ENCODE data around the gene DDX54.
A peak's percentile ranks its signal among the peaks of the same experiment; 100 is the strongest.

The DDX54 gene

GRCh38 chr12:113194971-113195391 is 9.7 kb upstream of the DDX54 start:
- no peak overlapping the region for H3K27ac ChIP-seq
- no peak for TF ChIP-seq CTCF (conservative IDR thresholded peaks at IDR 0.05)

GRCh38 chr12:113191227-113191626 is 5.9 kb upstream of the DDX54 start:
- no peak overlapping the region for H3K27ac ChIP-seq
- TF ChIP-seq CTCF (conservative IDR thresholded peaks at IDR 0.05), result no peak

GRCh38 chr12:113190761-113191160 is 5.5 kb upstream of the DDX54 start:
- H3K27ac ChIP-seq, result no peak overlapping the region

GRCh38 chr12:113189361-113189760 is 4.1 kb upstream of the DDX54 start:
- TF ChIP-seq CTCF (conservative IDR thresholded peaks at IDR 0.05), result no peak
- no peak overlapping the region for H3K27ac ChIP-seq

More at GRCh38 chr12:113190761-113191160, 5.5 kb upstream of the DDX54 start:
- no peak for TF ChIP-seq CTCF (conservative IDR thresholded peaks at IDR 0.05)

GRCh38 chr12:113186666-113187325 is 1.5 kb upstream of the DDX54 start:
- peak overlapping the region; percentile 97 for H3K27ac ChIP-seq
- TF ChIP-seq CTCF (conservative IDR thresholded peaks at IDR 0.05), result no peak

- peak overlapping the region; percentile 97 for H3K27ac ChIP-seq
- TF ChIP-seq CTCF (conservative IDR thresholded peaks at IDR 0.05), result no peak
Measured at GRCh38 chr12:113186033-113186365, 721 bp upstream of the DDX54 start.

GRCh38 chr12:113184900-113185179 is 438 bp downstream of the DDX54 start:
- no peak for TF ChIP-seq CTCF (conservative IDR thresholded peaks at IDR 0.05)
- peak overlapping the region; percentile 97 for H3K27ac ChIP-seq

All from VCaP (cell line).